Right lung (tissue), 5 donors: ENCODE data around the gene HEXA. TPM values are rescaled to one million over a fixed set of nuclear protein-coding genes. Genes with fewer than 3 reads are reported as not detected.
A peak's percentile ranks its signal among the peaks of the same experiment; 100 is the strongest.

ENCODE experiments used
- DNase-seq, 2 donors: peaks; one replicate each; pipeline ENCODE4 v3.0.0-alpha.2; 2013
- polyA plus RNA-seq, 5 donors: library from polyadenylated mRNA; unstranded; fragments of 120-200 nt; gene quantifications; one replicate each; pipeline versions ENCODE4 v1.2.1 to v1.2.3, GENCODE V29; 2013; ENCODE audit warnings: inconsistent platforms in 1 of 5, low replicate concordance in 1 of 5; ENCODE audit not compliant: insufficient read length in 5 of 5, insufficient read depth in 1 of 5

The HEXA gene
- polyA plus RNA-seq, 5 donors: 67.9 to 105 (median 82.1) TPM

- no peak for DNase-seq
Observed at GRCh38 chr15:72331021-72331420, 44.8 kb downstream of the HEXA start.

GRCh38 chr15:72323752-72324151, 52.1 kb downstream of the HEXA start:
- no peak for DNase-seq

- peak; percentile 74 to 79 for DNase-seq
Observed at GRCh38 chr15:72319985-72320671, 55.7 kb downstream of the HEXA start, which contains the start of gene CELF6. CELF6 (minus strand) TSS chr15:72320157; CDS start chr15:72319874, 283 bp downstream.

- peak; percentile 74 to 76 for DNase-seq
Observed at GRCh38 chr15:72319360-72319984, 56.3 kb downstream of the HEXA start.

- DNase-seq: no peak
Observed at GRCh38 chr15:72318408-72318942, 57.3 kb downstream of the HEXA start.

GRCh38 chr15:72315706-72316370, 60.0 kb downstream of the HEXA start:
- DNase-seq: no peak

GRCh38 chr15:72313881-72314280, 61.9 kb downstream of the HEXA start:
- DNase-seq: no peak

- DNase-seq: no peak
Observed at GRCh38 chr15:72313448-72313840, 62.4 kb downstream of the HEXA start.

GRCh38 chr15:72312605-72313447, 63.0 kb downstream of the HEXA start:
- peak; percentile 29 to 48 for DNase-seq

- no peak for DNase-seq
Observed at GRCh38 chr15:72307026-72307425, 68.8 kb downstream of the HEXA start.

- peak in 1 of 2 donors; percentile 19 for DNase-seq
Observed at GRCh38 chr15:72306211-72306785, 69.5 kb downstream of the HEXA start.

- no peak for DNase-seq
Observed at GRCh38 chr15:72304596-72304995, 71.2 kb downstream of the HEXA start.

- no peak for DNase-seq
Observed at GRCh38 chr15:72302955-72303354, 72.9 kb downstream of the HEXA start.

Other genes with a start within 250 kb of the HEXA start
- gene GRAMD2A, start 178.2 kb downstream of the HEXA start, polyA plus RNA-seq: 1 to 10 TPM; 6.0 to 9.6 (median 7.4) TPM
- 100 to 1,000 TPM; 431 to 641 (median 574) TPM for gene PKM, start 144.8 kb downstream of the HEXA start, polyA plus RNA-seq
- 100 to 1,000 TPM; 110 to 161 (median 124) TPM for gene PARP6, start 103.5 kb downstream of the HEXA start, polyA plus RNA-seq
- gene CELF6, start 55.9 kb downstream of the HEXA start, polyA plus RNA-seq: 1 to 10 TPM; 1.8 to 3.6 (median 3.2) TPM
- under 1 TPM in 1 of 5 donors, not detected in 4; 0.20 TPM for gene TMEM202, start 22.3 kb upstream of the HEXA start, polyA plus RNA-seq
- 100 to 1,000 TPM; 158 to 211 (median 201) TPM for gene ARIH1, start 98.3 kb upstream of the HEXA start, polyA plus RNA-seq